Erythroblast (primary cell): ENCODE measurements around the gene CNST.

Source experiments
- GATA1 ChIP-seq: IDR thresholded peaks from 2 replicates; pipeline ENCODE4 v1.6.1; 2011; ENCODE audit warnings: low read depth, mild to moderate bottlenecking, control low read depth, low read length, moderate library complexity
- POLR2A ChIP-seq: IDR thresholded peaks from 2 replicates; pipeline ENCODE4 v1.6.1; 2011; ENCODE audit warnings: mild to moderate bottlenecking, low read length

DNA sequence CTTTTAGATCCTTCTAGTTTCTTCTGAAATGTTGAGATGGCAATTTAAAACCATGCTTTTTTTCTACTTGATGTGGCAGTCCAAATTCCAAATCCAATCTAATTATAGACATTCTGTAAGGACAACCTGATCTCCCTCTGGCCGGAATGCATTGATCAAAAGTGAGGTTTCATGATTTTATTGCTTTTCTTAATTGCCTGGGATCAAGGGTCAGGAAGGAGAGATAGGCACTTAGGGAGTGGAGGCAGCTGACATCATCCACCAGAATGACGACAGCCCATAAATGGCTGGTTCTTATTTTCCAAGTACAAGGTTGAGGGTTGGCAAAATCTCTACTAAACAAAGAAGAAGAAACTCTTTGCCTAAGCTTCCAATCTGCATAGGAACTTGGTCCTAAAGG is 111.6 kb downstream of the CNST start:
- no peak for TF ChIP-seq POLR2A
- TF ChIP-seq GATA1: no peak
